ENCODE results near the gene TRIM33. TPM values are rescaled to one million over a fixed set of nuclear protein-coding genes. Genes with fewer than 3 reads are reported as not detected.
"Not testable (repeated sequence)": the region's sequence is repeated elsewhere in the genome, so short reads cannot be mapped to it uniquely, and the experiment has no call there.

The TRIM33 gene
- total RNA-seq, 1 donor from 2014 or later, result 31.8 TPM

DNA sequence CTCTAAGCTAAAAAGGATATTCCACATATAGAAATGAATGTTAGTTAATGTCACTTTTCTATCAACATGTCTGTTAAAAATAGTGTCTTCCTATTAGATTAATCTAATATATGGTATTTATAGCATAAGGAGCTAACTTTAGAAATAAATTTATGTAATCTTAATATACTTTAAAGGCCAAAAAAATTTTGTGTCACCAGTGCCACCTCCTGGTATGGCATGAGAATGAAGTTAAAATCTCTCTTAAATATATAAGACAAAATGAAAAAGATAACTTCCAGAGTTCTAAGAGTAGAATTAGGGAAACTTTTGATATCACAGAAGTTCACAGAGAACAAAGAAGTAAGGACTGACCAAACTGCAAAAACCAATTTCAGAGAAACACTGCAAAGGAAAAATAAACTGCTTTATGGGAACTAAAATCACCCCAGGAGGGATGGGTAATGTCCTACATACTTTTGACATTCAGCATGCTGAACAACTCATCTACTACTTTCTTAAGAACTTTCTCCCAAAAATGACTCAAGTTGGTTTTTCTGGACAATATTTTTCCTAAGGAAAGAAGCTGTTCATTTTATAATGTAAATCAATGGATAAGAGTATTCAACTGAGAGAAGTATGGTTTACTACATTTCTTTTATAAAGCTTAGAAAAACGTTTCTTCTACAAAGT lies 82.8 kb downstream of the TRIM33 start:
- peaks cover 2% of the 10 kb centered on the region for H3K4me1 Mint-ChIP-seq (ENCODE audit: low read depth, unreplicated experiment)
- Histone ChIP-seq H3K27ac (ENCODE audit: low read depth, low read length) (no peak overlapping the region), H3K4me3 (ENCODE audit: insufficient read depth, low read depth, low read length) (no peak overlapping the region), H3K4me2 (ENCODE audit: low read length) (no peak overlapping the region), H3K9ac (ENCODE audit: low read length) (no peak overlapping the region), H3K4me1 (ENCODE audit: insufficient read depth, low read length) (no peaks in the 10 kb centered on the region), H4K20me1 (ENCODE audit: insufficient read depth, low read length) (no peaks in the 10 kb centered on the region), H2AFZ (ENCODE audit: low read depth, low read length) (no peak overlapping the region), H3K9me3 (ENCODE audit: insufficient read depth, low read depth, low read length) (no peaks in the 10 kb centered on the region), H3K27me3 (ENCODE audit: insufficient read depth, low read length) (no peaks in the 10 kb centered on the region), H3K36me3 (ENCODE audit: insufficient read depth, low read length) (peaks cover 31% of the 10 kb centered on the region), H3K79me2 (ENCODE audit: insufficient read depth, low read length) (no peaks in the 10 kb centered on the region)
- H3K9me3 Mint-ChIP-seq (ENCODE audit: unreplicated experiment), result no peaks in the 10 kb centered on the region
- H3K27me3 Mint-ChIP-seq (ENCODE audit: low read depth, unreplicated experiment), result no peaks in the 10 kb centered on the region
- DNase-seq (ENCODE audit: low read depth), result no peak
- no peak overlapping the region for H3K27ac Mint-ChIP-seq (ENCODE audit: unreplicated experiment)
- H3K36me3 Mint-ChIP-seq (ENCODE audit: low read depth, unreplicated experiment), result no peaks in the 10 kb centered on the region
- TF ChIP-seq CTCF (IDR thresholded peaks at IDR 0.05; ENCODE audit: insufficient read depth, low read depth, low read length) (peak; percentile 33), EZH2 (IDR thresholded peaks at IDR 0.05; ENCODE audit: insufficient read depth, low read length) (no peak)
- H3K4me3 Mint-ChIP-seq (ENCODE audit: unreplicated experiment), result no peak overlapping the region
- FAIRE-seq, result no peak

GRCh38 chr1:114427612-114428011 lies 83.4 kb downstream of the TRIM33 start:
- peaks cover 2% of the 10 kb centered on the region for H3K4me1 Mint-ChIP-seq (ENCODE audit: low read depth, unreplicated experiment)
- no peak overlapping the region for H3K4me3 Mint-ChIP-seq (ENCODE audit: unreplicated experiment)
- FAIRE-seq (no peak), DNase-seq (ENCODE audit: low read depth) (no peak)
- TF ChIP-seq CTCF (IDR thresholded peaks at IDR 0.05; ENCODE audit: insufficient read depth, low read depth, low read length), result no peak
- TF ChIP-seq EZH2 (IDR thresholded peaks at IDR 0.05; ENCODE audit: insufficient read depth, low read length), result no peak
- Histone ChIP-seq H4K20me1 (ENCODE audit: insufficient read depth, low read length) (no peaks in the 10 kb centered on the region), H3K4me3 (ENCODE audit: insufficient read depth, low read depth, low read length) (no peak overlapping the region), H3K27ac (ENCODE audit: low read depth, low read length) (no peak overlapping the region), H3K36me3 (ENCODE audit: insufficient read depth, low read length) (peaks cover 31% of the 10 kb centered on the region), H3K27me3 (ENCODE audit: insufficient read depth, low read length) (no peaks in the 10 kb centered on the region), H3K4me2 (ENCODE audit: low read length) (no peak overlapping the region), H3K4me1 (ENCODE audit: insufficient read depth, low read length) (no peaks in the 10 kb centered on the region), H3K9me3 (ENCODE audit: insufficient read depth, low read depth, low read length) (no peaks in the 10 kb centered on the region), H3K9ac (ENCODE audit: low read length) (no peak overlapping the region), H3K79me2 (ENCODE audit: insufficient read depth, low read length) (no peaks in the 10 kb centered on the region), H2AFZ (ENCODE audit: low read depth, low read length) (no peak overlapping the region)
- no peaks in the 10 kb centered on the region for H3K27me3 Mint-ChIP-seq (ENCODE audit: low read depth, unreplicated experiment)
- no peak overlapping the region for H3K27ac Mint-ChIP-seq (ENCODE audit: unreplicated experiment)
- no peaks in the 10 kb centered on the region for H3K9me3 Mint-ChIP-seq (ENCODE audit: unreplicated experiment)
- H3K36me3 Mint-ChIP-seq (ENCODE audit: low read depth, unreplicated experiment), result no peaks in the 10 kb centered on the region

- Mint-ChIP-seq H3K27ac (ENCODE audit: unreplicated experiment) (no peak overlapping the region), H3K4me1 (ENCODE audit: low read depth, unreplicated experiment) (peaks cover 4% of the 10 kb centered on the region), H3K4me3 (ENCODE audit: unreplicated experiment) (no peak overlapping the region), H3K27me3 (ENCODE audit: low read depth, unreplicated experiment) (no peaks in the 10 kb centered on the region), H3K9me3 (ENCODE audit: unreplicated experiment) (no peaks in the 10 kb centered on the region), H3K36me3 (ENCODE audit: low read depth, unreplicated experiment) (peaks cover 7% of the 10 kb centered on the region)
- Histone ChIP-seq H3K4me3 (ENCODE audit: insufficient read depth, low read depth, low read length) (no peak overlapping the region), H3K4me2 (ENCODE audit: low read length) (no peak overlapping the region), H4K20me1 (ENCODE audit: insufficient read depth, low read length) (no peaks in the 10 kb centered on the region), H3K27me3 (ENCODE audit: insufficient read depth, low read length) (no peaks in the 10 kb centered on the region), H3K27ac (ENCODE audit: low read depth, low read length) (no peak overlapping the region), H3K9me3 (ENCODE audit: insufficient read depth, low read depth, low read length) (no peaks in the 10 kb centered on the region), H3K9ac (ENCODE audit: low read length) (no peak overlapping the region), H3K36me3 (ENCODE audit: insufficient read depth, low read length) (peaks cover 56% of the 10 kb centered on the region), H2AFZ (ENCODE audit: low read depth, low read length) (no peak overlapping the region), H3K79me2 (ENCODE audit: insufficient read depth, low read length) (no peaks in the 10 kb centered on the region), H3K4me1 (ENCODE audit: insufficient read depth, low read length) (no peaks in the 10 kb centered on the region)
- DNase-seq (ENCODE audit: low read depth) (no peak), FAIRE-seq (no peak)
- no peak for TF ChIP-seq CTCF (IDR thresholded peaks at IDR 0.05; ENCODE audit: insufficient read depth, low read depth, low read length)
- TF ChIP-seq EZH2 (IDR thresholded peaks at IDR 0.05; ENCODE audit: insufficient read depth, low read length), result no peak
Measured at GRCh38 chr1:114423455-114423854, 87.5 kb downstream of the TRIM33 start.

DNA sequence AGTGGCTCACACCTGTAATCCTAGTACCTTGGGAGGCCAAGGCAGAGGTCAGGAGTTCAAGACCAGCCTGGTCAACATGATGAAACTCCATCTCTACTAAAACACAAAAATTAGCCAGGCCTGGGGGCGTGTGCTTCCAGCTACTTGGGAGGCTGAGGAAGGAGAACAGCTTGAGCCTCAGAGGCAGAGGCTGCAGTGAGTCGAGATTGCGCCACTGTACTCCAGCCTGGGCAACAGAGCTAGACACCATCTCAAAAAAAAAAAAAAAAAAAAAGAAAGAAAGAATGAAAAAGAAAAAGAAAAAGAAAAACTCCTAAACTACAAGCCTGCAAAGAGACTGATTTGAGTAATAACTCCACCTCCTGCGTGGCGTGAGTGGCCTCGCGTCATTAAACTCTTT lies 92.1 kb downstream of the TRIM33 start:
- H3K36me3 Mint-ChIP-seq (ENCODE audit: low read depth, unreplicated experiment), result peaks cover 14% of the 10 kb centered on the region
- not testable (repeated sequence) for FAIRE-seq; H4K20me1 ChIP-seq (ENCODE audit: insufficient read depth, low read length); H3K9ac ChIP-seq (ENCODE audit: low read length); H3K79me2 ChIP-seq (ENCODE audit: insufficient read depth, low read length); DNase-seq (ENCODE audit: low read depth); H3K27me3 ChIP-seq (ENCODE audit: insufficient read depth, low read length); H3K27ac Mint-ChIP-seq (ENCODE audit: unreplicated experiment); H3K27me3 Mint-ChIP-seq (ENCODE audit: low read depth, unreplicated experiment); H3K4me1 ChIP-seq (ENCODE audit: insufficient read depth, low read length); H3K27ac ChIP-seq (ENCODE audit: low read depth, low read length); H3K9me3 Mint-ChIP-seq (ENCODE audit: unreplicated experiment); H2AFZ ChIP-seq (ENCODE audit: low read depth, low read length); H3K4me2 ChIP-seq (ENCODE audit: low read length); H3K4me1 Mint-ChIP-seq (ENCODE audit: low read depth, unreplicated experiment); H3K4me3 Mint-ChIP-seq (ENCODE audit: unreplicated experiment); H3K4me3 ChIP-seq (ENCODE audit: insufficient read depth, low read depth, low read length); H3K9me3 ChIP-seq (ENCODE audit: insufficient read depth, low read depth, low read length)
- H3K36me3 ChIP-seq (ENCODE audit: insufficient read depth, low read length), result peaks cover 37% of the 10 kb centered on the region
